Measurements from ENCODE around the gene PPEF1.

DNA sequence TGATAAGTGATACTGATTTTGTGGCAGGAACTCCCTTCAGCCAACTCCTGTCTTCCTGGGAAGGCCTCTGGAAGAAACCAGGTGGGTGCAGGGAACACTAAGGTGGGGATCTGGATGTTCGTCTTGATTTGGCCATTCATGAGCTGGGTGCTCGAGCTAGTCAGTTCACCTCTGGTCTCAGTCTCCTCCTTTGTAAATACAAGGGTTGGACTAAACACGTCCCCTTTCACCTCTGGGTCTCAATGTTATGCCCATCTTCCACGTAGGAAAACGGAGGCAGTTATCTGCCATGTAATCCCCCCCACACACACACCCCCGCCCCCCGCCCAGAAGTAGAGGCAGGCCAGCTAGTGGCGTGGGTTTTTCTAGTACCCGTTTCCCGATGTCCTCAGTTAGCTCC is 31.4 kb upstream of the PPEF1 start:
- no peak for TF ChIP-seq ZFX (IDR thresholded peaks at IDR 0.05)
- TF ChIP-seq, protein P1, sequence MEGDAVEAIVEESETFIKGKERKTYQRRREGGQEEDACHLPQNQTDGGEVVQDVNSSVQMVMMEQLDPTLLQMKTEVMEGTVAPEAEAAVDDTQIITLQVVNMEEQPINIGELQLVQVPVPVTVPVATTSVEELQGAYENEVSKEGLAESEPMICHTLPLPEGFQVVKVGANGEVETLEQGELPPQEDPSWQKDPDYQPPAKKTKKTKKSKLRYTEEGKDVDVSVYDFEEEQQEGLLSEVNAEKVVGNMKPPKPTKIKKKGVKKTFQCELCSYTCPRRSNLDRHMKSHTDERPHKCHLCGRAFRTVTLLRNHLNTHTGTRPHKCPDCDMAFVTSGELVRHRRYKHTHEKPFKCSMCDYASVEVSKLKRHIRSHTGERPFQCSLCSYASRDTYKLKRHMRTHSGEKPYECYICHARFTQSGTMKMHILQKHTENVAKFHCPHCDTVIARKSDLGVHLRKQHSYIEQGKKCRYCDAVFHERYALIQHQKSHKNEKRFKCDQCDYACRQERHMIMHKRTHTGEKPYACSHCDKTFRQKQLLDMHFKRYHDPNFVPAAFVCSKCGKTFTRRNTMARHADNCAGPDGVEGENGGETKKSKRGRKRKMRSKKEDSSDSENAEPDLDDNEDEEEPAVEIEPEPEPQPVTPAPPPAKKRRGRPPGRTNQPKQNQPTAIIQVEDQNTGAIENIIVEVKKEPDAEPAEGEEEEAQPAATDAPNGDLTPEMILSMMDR (conservative IDR thresholded peaks at IDR 0.05): no peak

Data from C4-2B (cell line).